GM12878 (cell line): ENCODE data around the gene SLC5A2. TPM values are rescaled to one million over a fixed set of nuclear protein-coding genes. Genes with fewer than 3 reads are reported as not detected.

Source experiments
- ATAC-seq: fragments of 200-7000 bp; cut with Tn5 transposase; 3 replicates; pipeline ENCODE4 v1.9.1; 2020; ENCODE audit warnings: mild to moderate bottlenecking, moderate library complexity
- BruUV-seq: library from RNA; stranded (reverse); fragments of 400-500 nt; replicated peaks from 2 replicates; lab custom pipeline; 2021; lab: Mats Ljungman, UMichigan
- CTCF ChIA-PET: fragments of 300-600 bp; sonication (Branson Sonifier 250); formaldehyde crosslinking; extraction: SDS; loops from one replicate; lab custom pipeline; 2021; ENCODE audit warnings: inconsistent platforms; lab: Yijun Ruan, JAX
- POLR2A ChIA-PET: fragments of 350-600 bp; formaldehyde crosslinking; extraction: SDS; loops from one replicate; lab custom pipeline; 2021; ENCODE audit warnings: inconsistent platforms; lab: Charles Lee
- RAD21 ChIA-PET: fragments of 300-600 bp; sonication (Branson Sonifier 250); formaldehyde crosslinking; loops from one replicate; lab custom pipeline; 2023; ENCODE audit warnings: antibody characterized with exemption; ENCODE audit not compliant: unreplicated experiment; lab: Charles Lee
- SMC1A ChIA-PET: fragments of 300-600 bp; sonication (Branson Sonifier 250); formaldehyde crosslinking; loops from one replicate; lab custom pipeline; 2023; ENCODE audit not compliant: unreplicated experiment, uncharacterized antibody; lab: Charles Lee
- DNase-seq: peaks from one replicate; pipeline ENCODE4 v3.0.0-alpha.2; 2011; ENCODE audit warnings: low read depth, low spot score
- FAIRE-seq: peaks from 3 replicates; lab custom pipeline; 2011; peaks lifted over from hg19 to GRCh38; lab: Jason Lieb, UNC
- H2AFZ ChIP-seq: 2 replicates; pipeline ENCODE4 v1.6.0; 2011; ENCODE audit warnings: low read depth, low read length, control low read depth; ENCODE audit not compliant: control insufficient read depth
- H3K27ac ChIP-seq: 2 replicates; pipeline ENCODE4 v1.5.1; 2011; ENCODE audit warnings: control low read depth; ENCODE audit not compliant: control insufficient read depth, insufficient read depth
- H3K27me3 ChIP-seq, 2 experiments: replicated peaks in 1 of 2; 2 replicates each; pipeline versions ENCODE4 v1.6.0 to v1.6.1; 2011; ENCODE audit warnings: low read length in 1 of 2; ENCODE audit not compliant: control insufficient read depth in 2 of 2, insufficient read depth in 2 of 2
- H3K36me3 ChIP-seq, 2 experiments: 2 replicates each; pipeline ENCODE4 v1.5.1; 2011; ENCODE audit warnings: low read length in 1 of 2; ENCODE audit not compliant: control insufficient read depth in 2 of 2, insufficient read depth in 2 of 2
- H3K4me1 ChIP-seq: 2 replicates; pipeline ENCODE4 v1.6.1; 2011; ENCODE audit warnings: mild to moderate bottlenecking, low read length, moderate library complexity, mixed read lengths; ENCODE audit not compliant: control insufficient read depth, insufficient read depth
- H3K4me2 ChIP-seq: 2 replicates; pipeline ENCODE4 v1.6.0; 2011; ENCODE audit warnings: control low read depth; ENCODE audit not compliant: control insufficient read depth, insufficient read depth
- H3K4me3 ChIP-seq: fragments of 200-600 bp; sonication (generic); 2 replicates; pipeline ENCODE4 v1.5.1; 2016
- H3K79me2 ChIP-seq: 2 replicates; pipeline ENCODE4 v1.6.0; 2011; ENCODE audit warnings: low read length; ENCODE audit not compliant: control insufficient read depth, insufficient read depth
- H3K9ac ChIP-seq: 2 replicates; pipeline ENCODE4 v1.8.0; 2011; ENCODE audit warnings: low read length, control low read depth, mixed read lengths; ENCODE audit not compliant: control insufficient read depth, insufficient read depth
- H3K9me3 ChIP-seq: replicated peaks from 3 replicates; pipeline ENCODE4 v1.5.1; 2011; ENCODE audit warnings: mild to moderate bottlenecking, low read length; ENCODE audit not compliant: control insufficient read depth, insufficient read depth
- H4K20me1 ChIP-seq: 2 replicates; pipeline ENCODE4 v1.6.0; 2011; ENCODE audit not compliant: control insufficient read depth, insufficient read depth
- BACH1 ChIP-seq: fragments of 450-650 bp; IDR thresholded peaks from 2 replicates; pipeline ENCODE4 v1.6.1; 2017; ENCODE audit warnings: mild to moderate bottlenecking, borderline replicate concordance
- CBX5 ChIP-seq: sonication (generic); IDR thresholded peaks from 2 replicates; pipeline ENCODE4 v1.6.1; 2016; ENCODE audit warnings: low read depth, moderate library complexity, mild to moderate bottlenecking, inconsistent platforms
- DPF2 ChIP-seq: fragments of 450-650 bp; IDR thresholded peaks from 2 replicates; pipeline ENCODE4 v1.6.1; 2017; ENCODE audit warnings: mild to moderate bottlenecking
- ETV6 ChIP-seq, 2 experiments: fragments of 450-650 bp in 1 of 2; IDR thresholded peaks in 1 of 2; conservative IDR thresholded peaks in 1 of 2; 2 replicates each; pipeline ENCODE4 v1.6.1; 2014; ENCODE audit warnings: antibody characterized with exemption in 1 of 2, borderline replicate concordance in 1 of 2, low read depth in 1 of 2, mild to moderate bottlenecking in 1 of 2, moderate library complexity in 1 of 2
- HCFC1 ChIP-seq: fragments of 150-350 bp; IDR thresholded peaks from 2 replicates; pipeline ENCODE4 v1.6.1; 2014; ENCODE audit warnings: low read length
- HDAC2 ChIP-seq: fragments of 200-600 bp; sonication (generic); IDR thresholded peaks from 2 replicates; pipeline ENCODE4 v1.6.1; 2017
- KAT2A ChIP-seq: conservative IDR thresholded peaks from 2 replicates; pipeline ENCODE4 v1.6.1; 2011; ENCODE audit warnings: low read depth, low read length; ENCODE audit not compliant: control insufficient read depth
- NFYB ChIP-seq: IDR thresholded peaks from 2 replicates; pipeline ENCODE4 v1.6.1; 2011; ENCODE audit warnings: low read depth, mild to moderate bottlenecking, low read length, improper control_type of control experiment, moderate library complexity; ENCODE audit not compliant: insufficient read depth
- POLR2AphosphoS2 ChIP-seq: IDR thresholded peaks from 2 replicates; pipeline ENCODE4 v1.6.1; 2011; ENCODE audit warnings: low read depth, mild to moderate bottlenecking, low read length, improper control_type of control experiment, moderate library complexity
- RB1 ChIP-seq: fragments of 450-650 bp; formaldehyde crosslinking; IDR thresholded peaks from 2 replicates; pipeline ENCODE4 v1.6.1; 2017; ENCODE audit warnings: mild to moderate bottlenecking, borderline replicate concordance
- RFX5 ChIP-seq: IDR thresholded peaks from 2 replicates; pipeline ENCODE4 v1.6.1; 2011; ENCODE audit warnings: low read depth, low read length, improper control_type of control experiment
- SIN3A ChIP-seq: IDR thresholded peaks from 2 replicates; pipeline ENCODE4 v1.6.1; 2012; ENCODE audit warnings: low read depth, low read length, improper control_type of control experiment
- SMAD1 ChIP-seq: fragments of 450-650 bp; IDR thresholded peaks from 2 replicates; pipeline ENCODE4 v1.6.1; 2018; ENCODE audit warnings: mild to moderate bottlenecking, low read depth; ENCODE audit not compliant: partially characterized antibody
- SP1 ChIP-seq: IDR thresholded peaks from one replicate; pipeline ENCODE4 v1.6.1; 2011; ENCODE audit warnings: low read depth, low read length
- STAT3 ChIP-seq: IDR thresholded peaks from 2 replicates; pipeline ENCODE4 v1.6.1; 2011; ENCODE audit warnings: low read depth, low read length, improper control_type of control experiment
- SUZ12 ChIP-seq: fragments of 200-600 bp; sonication (generic); IDR thresholded peaks from one replicate; pipeline ENCODE4 v1.6.1; 2018; ENCODE audit warnings: antibody characterized with exemption, mild to moderate bottlenecking; ENCODE audit not compliant: unreplicated experiment
- ZNF217 ChIP-seq: fragments of 450-650 bp; IDR thresholded peaks from 2 replicates; pipeline ENCODE4 v1.6.1; 2017; ENCODE audit warnings: antibody characterized with exemption, mild to moderate bottlenecking
- WGBS: methylation state at CpG from one replicate; pipeline ENCODE4 v1.1.6; 2016; ENCODE audit warnings: low lambda C conversion rate; ENCODE audit not compliant: insufficient replicate concordance, insufficient coverage; ENCODE audit errors: missing lambda C conversion rate; 5-methylcytosine and 5-hydroxymethylcytosine counted together
- in situ Hi-C: fragments of 300-500 bp; cut with MboI; formaldehyde crosslinking; loops from 9 replicates; pipeline ENCODE4 v1.14.3; 2018; ENCODE audit warnings: mixed read lengths
- intact Hi-C: fragments of 100-400 bp; cut with micrococcal nuclease; formaldehyde crosslinking; loops from one replicate; pipeline ENCODE4 v1.14.2; 2022; ENCODE audit not compliant: unreplicated experiment
- polyA plus RNA-seq, 11 experiments: library from polyadenylated mRNA; depleted of rRNA in 4 of 11; unstranded in 6 of 11; stranded (reverse) in 5 of 11; fragments of >200 nt; fragmentation: Nextera tagmentation in 4 of 11; fragmentation: Illumina TruSeq in 1 of 11; extraction: Ambion mirVana in 4 of 11; extraction: Trizol in 1 of 11; gene quantifications; 1 replicate in 1 of 11; 2 replicates in 10 of 11; pipeline versions ENCODE4 v1.2.1 to v1.2.3, GENCODE V29; 2011 to 2016; ENCODE audit warnings: inconsistent platforms in 2 of 11, missing spikeins in 2 of 11, low read depth in 1 of 11
- total RNA-seq, 4 experiments: library from RNA; depleted of rRNA in 3 of 4; stranded (reverse); fragments of >200 nt in 3 of 4; fragmentation: Illumina TruSeq in 1 of 4; extraction: Trizol in 1 of 4; gene quantifications; 2 replicates each; pipeline versions ENCODE4 v1.2.1 to v1.2.3, GENCODE V29; 2013 to 2021
- TF ChIP-seq, protein P1 (sequence below): IDR thresholded peaks from 2 replicates; pipeline ENCODE4 v1.6.1; 2011; ENCODE audit warnings: low read depth, mild to moderate bottlenecking, low read length, moderate library complexity, borderline replicate concordance; ENCODE audit errors: extremely low read depth
- TF ChIP-seq, protein P2 (sequence below): fragments of 150-350 bp; IDR thresholded peaks from 2 replicates; pipeline ENCODE4 v1.6.1; 2014; ENCODE audit warnings: mild to moderate bottlenecking, low read depth, low read length
- TF ChIP-seq, protein P3 (sequence below), 3 experiments: IDR thresholded peaks in 2 of 3; conservative IDR thresholded peaks in 1 of 3; 2 replicates each; pipeline ENCODE4 v1.5.1; 2011; ENCODE audit warnings: low read depth in 3 of 3, low read length in 3 of 3, mild to moderate bottlenecking in 3 of 3, control low read depth in 2 of 3, moderate library complexity in 2 of 3, inconsistent platforms in 1 of 3, mixed read lengths in 1 of 3; ENCODE audit not compliant: control insufficient read depth in 2 of 3, insufficient read depth in 1 of 3; ENCODE audit errors: extremely low read depth in 1 of 3

The SLC5A2 gene
- total and polyA plus RNA-seq, 10 of the 15 experiments (the other 5 are each of a cell fraction or from before 2014, with no cell fraction given) = 3.6 to 4.8 (median 4.4) TPM; not detected in 6

DNA sequence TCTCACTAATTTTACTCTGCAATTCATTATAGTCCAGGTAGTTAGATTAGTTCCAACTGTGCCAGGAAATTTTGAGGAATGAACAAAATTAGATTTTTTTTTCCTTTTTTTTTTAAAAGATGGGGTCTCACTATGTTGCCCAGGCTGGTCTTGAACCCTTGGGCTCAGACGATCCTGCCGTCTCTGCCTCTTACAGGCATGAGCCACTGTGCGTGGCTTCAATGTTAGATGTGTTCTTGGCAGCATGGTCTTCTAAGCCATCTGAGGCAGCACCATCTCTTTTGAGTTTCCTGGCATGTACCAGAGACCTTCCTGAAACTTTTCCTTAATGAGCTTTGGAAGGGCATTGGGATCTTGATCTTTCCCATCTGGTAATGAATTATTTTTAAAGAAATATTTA is 42.2 kb downstream of the SLC5A2 start:
- SMC1A ChIA-PET = no interaction called here
- CTCF ChIA-PET = no interaction called here
- WGBS = 46% methylated on average over 3 of the region's 3 CpGs
- Histone ChIP-seq H3K27ac (no peak overlapping the region), H3K9ac (no peak overlapping the region), H4K20me1 (no peaks in the 10 kb centered on the region), H2AFZ (no peak overlapping the region), H3K4me2 (no peak overlapping the region), H3K36me3 (no peaks in the 10 kb centered on the region), H3K4me1 (no peaks in the 10 kb centered on the region), H3K9me3 (no peaks in the 10 kb centered on the region; the same call in 2 of the 3 replicates), H3K79me2 (no peaks in the 10 kb centered on the region), H3K27me3 (no peaks in the 10 kb centered on the region), H3K4me3 (no peak overlapping the region)
- intact Hi-C loops (no loop called here), in situ Hi-C loops (no loop called here)
- RAD21 ChIA-PET = no interaction called here
- DNase-seq (no peak), ATAC-seq (no peak), FAIRE-seq (no peak)
- POLR2A ChIA-PET = no interaction called here
- TF ChIP-seq BACH1 = no peak
- no peak for TF ChIP-seq KAT2A
- TF ChIP-seq RFX5 = no peak
- TF ChIP-seq ETV6 (conservative IDR thresholded peaks at IDR 0.05 in 1 of 2, IDR thresholded peaks at IDR 0.05 in 1 of 2; ENCODE audit: borderline replicate concordance in 1 of 2, low read depth in 1 of 2) = no peak
- TF ChIP-seq, protein P1, sequence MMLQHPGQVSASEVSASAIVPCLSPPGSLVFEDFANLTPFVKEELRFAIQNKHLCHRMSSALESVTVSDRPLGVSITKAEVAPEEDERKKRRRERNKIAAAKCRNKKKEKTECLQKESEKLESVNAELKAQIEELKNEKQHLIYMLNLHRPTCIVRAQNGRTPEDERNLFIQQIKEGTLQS = no peak
- TF ChIP-seq SUZ12 = no peak
- TF ChIP-seq, protein P2, sequence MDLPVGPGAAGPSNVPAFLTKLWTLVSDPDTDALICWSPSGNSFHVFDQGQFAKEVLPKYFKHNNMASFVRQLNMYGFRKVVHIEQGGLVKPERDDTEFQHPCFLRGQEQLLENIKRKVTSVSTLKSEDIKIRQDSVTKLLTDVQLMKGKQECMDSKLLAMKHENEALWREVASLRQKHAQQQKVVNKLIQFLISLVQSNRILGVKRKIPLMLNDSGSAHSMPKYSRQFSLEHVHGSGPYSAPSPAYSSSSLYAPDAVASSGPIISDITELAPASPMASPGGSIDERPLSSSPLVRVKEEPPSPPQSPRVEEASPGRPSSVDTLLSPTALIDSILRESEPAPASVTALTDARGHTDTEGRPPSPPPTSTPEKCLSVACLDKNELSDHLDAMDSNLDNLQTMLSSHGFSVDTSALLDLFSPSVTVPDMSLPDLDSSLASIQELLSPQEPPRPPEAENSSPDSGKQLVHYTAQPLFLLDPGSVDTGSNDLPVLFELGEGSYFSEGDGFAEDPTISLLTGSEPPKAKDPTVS = no peak
- no peak for TF ChIP-seq ZNF217
- TF ChIP-seq NFYB = no peak
- TF ChIP-seq HDAC2 = no peak
- TF ChIP-seq SMAD1 = no peak
- TF ChIP-seq POLR2AphosphoS2 = no peak
- TF ChIP-seq CBX5 = no peak
- TF ChIP-seq HCFC1 = no peak
- TF ChIP-seq STAT3 = no peak
- no peak for TF ChIP-seq SIN3A
- TF ChIP-seq DPF2 = no peak
- TF ChIP-seq, protein P3, sequence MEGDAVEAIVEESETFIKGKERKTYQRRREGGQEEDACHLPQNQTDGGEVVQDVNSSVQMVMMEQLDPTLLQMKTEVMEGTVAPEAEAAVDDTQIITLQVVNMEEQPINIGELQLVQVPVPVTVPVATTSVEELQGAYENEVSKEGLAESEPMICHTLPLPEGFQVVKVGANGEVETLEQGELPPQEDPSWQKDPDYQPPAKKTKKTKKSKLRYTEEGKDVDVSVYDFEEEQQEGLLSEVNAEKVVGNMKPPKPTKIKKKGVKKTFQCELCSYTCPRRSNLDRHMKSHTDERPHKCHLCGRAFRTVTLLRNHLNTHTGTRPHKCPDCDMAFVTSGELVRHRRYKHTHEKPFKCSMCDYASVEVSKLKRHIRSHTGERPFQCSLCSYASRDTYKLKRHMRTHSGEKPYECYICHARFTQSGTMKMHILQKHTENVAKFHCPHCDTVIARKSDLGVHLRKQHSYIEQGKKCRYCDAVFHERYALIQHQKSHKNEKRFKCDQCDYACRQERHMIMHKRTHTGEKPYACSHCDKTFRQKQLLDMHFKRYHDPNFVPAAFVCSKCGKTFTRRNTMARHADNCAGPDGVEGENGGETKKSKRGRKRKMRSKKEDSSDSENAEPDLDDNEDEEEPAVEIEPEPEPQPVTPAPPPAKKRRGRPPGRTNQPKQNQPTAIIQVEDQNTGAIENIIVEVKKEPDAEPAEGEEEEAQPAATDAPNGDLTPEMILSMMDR (IDR thresholded peaks at IDR 0.05 in 2 of 3, conservative IDR thresholded peaks at IDR 0.05 in 1 of 3; ENCODE audit: control insufficient read depth in 2 of 3, extremely low read depth in 1 of 3, insufficient read depth in 1 of 3, low read depth in 3 of 3, low read length in 3 of 3) = no peak
- no peak for TF ChIP-seq SP1
- no peak for TF ChIP-seq RB1
- no TSS peak for BruUV-seq
